ENCODE results near the gene EPHA6. TPM values are rescaled to one million over a fixed set of nuclear protein-coding genes. Genes with fewer than 3 reads are reported as not detected.

Gene EPHA6
- total RNA-seq, 1 experiment from 2014 or later = 2.7 TPM

GRCh38 chr3:97177242-97177641 lies 362.8 kb downstream of the EPHA6 start:
- Mint-ChIP-seq H3K27me3 (ENCODE audit: insufficient read depth, unreplicated experiment) (no peaks in the 10 kb centered on the region), H3K4me1 (ENCODE audit: low read depth, unreplicated experiment) (no peaks in the 10 kb centered on the region), H3K9me3 (ENCODE audit: unreplicated experiment) (peaks cover 41% of the 10 kb centered on the region), H3K36me3 (ENCODE audit: insufficient read depth, unreplicated experiment) (no peaks in the 10 kb centered on the region), H3K27ac (ENCODE audit: unreplicated experiment) (no peak overlapping the region), H3K4me3 (ENCODE audit: unreplicated experiment) (no peak overlapping the region)
- intact Hi-C loops (cut with micrococcal nuclease; ENCODE audit: unreplicated experiment) = no loop called here
- H3K4me3 ChIP-seq (ENCODE audit: low read depth, low read length) = no peak overlapping the region
- no TSS peak for BruUV-seq (replicated peaks)
- ChIA-PET CTCF (no interaction called here), POLR2A (no interaction called here)
- DNase-seq = no peak
- H3K36me3 ChIP-seq (ENCODE audit: control insufficient read depth, insufficient read depth, low read length) = no peaks in the 10 kb centered on the region
- H3K4me1 ChIP-seq = no peaks in the 10 kb centered on the region
- TF ChIP-seq, protein P1, sequence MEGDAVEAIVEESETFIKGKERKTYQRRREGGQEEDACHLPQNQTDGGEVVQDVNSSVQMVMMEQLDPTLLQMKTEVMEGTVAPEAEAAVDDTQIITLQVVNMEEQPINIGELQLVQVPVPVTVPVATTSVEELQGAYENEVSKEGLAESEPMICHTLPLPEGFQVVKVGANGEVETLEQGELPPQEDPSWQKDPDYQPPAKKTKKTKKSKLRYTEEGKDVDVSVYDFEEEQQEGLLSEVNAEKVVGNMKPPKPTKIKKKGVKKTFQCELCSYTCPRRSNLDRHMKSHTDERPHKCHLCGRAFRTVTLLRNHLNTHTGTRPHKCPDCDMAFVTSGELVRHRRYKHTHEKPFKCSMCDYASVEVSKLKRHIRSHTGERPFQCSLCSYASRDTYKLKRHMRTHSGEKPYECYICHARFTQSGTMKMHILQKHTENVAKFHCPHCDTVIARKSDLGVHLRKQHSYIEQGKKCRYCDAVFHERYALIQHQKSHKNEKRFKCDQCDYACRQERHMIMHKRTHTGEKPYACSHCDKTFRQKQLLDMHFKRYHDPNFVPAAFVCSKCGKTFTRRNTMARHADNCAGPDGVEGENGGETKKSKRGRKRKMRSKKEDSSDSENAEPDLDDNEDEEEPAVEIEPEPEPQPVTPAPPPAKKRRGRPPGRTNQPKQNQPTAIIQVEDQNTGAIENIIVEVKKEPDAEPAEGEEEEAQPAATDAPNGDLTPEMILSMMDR (IDR thresholded peaks at IDR 0.05; ENCODE audit: insufficient read depth in 1 of 2, low read depth in 1 of 2, low read length in 1 of 2, severe bottlenecking in 1 of 2, unreplicated experiment in 1 of 2) = no peak
- H3K27me3 ChIP-seq (replicated peaks; ENCODE audit: control insufficient read depth, insufficient read depth, low read length) = no peaks in the 10 kb centered on the region
- H3K9me3 ChIP-seq = no peaks in the 10 kb centered on the region

- Histone ChIP-seq H3K4me1 (no peaks in the 10 kb centered on the region), H3K4me3 (ENCODE audit: low read depth, low read length) (no peak overlapping the region), H3K27me3 (replicated peaks; ENCODE audit: control insufficient read depth, insufficient read depth, low read length) (no peaks in the 10 kb centered on the region), H3K9me3 (no peaks in the 10 kb centered on the region), H3K36me3 (ENCODE audit: control insufficient read depth, insufficient read depth, low read length) (no peaks in the 10 kb centered on the region)
- Mint-ChIP-seq H3K36me3 (ENCODE audit: insufficient read depth, unreplicated experiment) (no peaks in the 10 kb centered on the region), H3K27ac (ENCODE audit: unreplicated experiment) (no peak overlapping the region), H3K27me3 (ENCODE audit: insufficient read depth, unreplicated experiment) (no peaks in the 10 kb centered on the region), H3K4me3 (ENCODE audit: unreplicated experiment) (no peak overlapping the region), H3K4me1 (ENCODE audit: low read depth, unreplicated experiment) (no peaks in the 10 kb centered on the region), H3K9me3 (ENCODE audit: unreplicated experiment) (peaks cover 34% of the 10 kb centered on the region)
- TF ChIP-seq, protein P1 (IDR thresholded peaks at IDR 0.05; ENCODE audit: insufficient read depth in 1 of 2, low read depth in 1 of 2, low read length in 1 of 2, severe bottlenecking in 1 of 2, unreplicated experiment in 1 of 2) = no peak
- ChIA-PET POLR2A (no interaction called here), CTCF (no interaction called here)
- DNase-seq = no peak
- intact Hi-C loops (cut with micrococcal nuclease; ENCODE audit: unreplicated experiment) = no loop called here
- BruUV-seq (replicated peaks) = no TSS peak
Observed at GRCh38 chr3:97181704-97182103, 367.3 kb downstream of the EPHA6 start.

DNA sequence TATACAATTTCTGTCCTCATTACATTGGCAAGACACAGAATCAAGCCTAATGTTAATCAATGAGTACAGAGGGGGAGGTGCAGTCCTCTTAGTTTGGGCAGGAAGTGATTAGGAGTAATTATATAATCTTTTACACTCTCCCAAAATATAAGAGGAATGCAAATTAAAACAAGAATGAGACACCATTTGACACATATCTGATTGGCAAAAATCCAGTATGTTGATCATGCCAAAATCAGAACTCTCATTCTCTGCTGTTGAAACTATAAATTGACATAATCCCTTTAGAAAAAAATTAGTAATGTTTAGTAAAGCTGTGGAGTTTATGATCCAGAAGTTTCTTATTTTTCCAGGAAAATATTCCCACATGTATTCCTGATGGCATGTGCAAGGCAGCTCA lies 373.4 kb downstream of the EPHA6 start:
- DNase-seq = no peak
- H3K36me3 Mint-ChIP-seq (ENCODE audit: insufficient read depth, unreplicated experiment) = no peaks in the 10 kb centered on the region
- H3K9me3 Mint-ChIP-seq (ENCODE audit: unreplicated experiment) = no peaks in the 10 kb centered on the region
- TF ChIP-seq, protein P1 (IDR thresholded peaks at IDR 0.05; ENCODE audit: insufficient read depth in 1 of 2, low read depth in 1 of 2, low read length in 1 of 2, severe bottlenecking in 1 of 2, unreplicated experiment in 1 of 2) = no peak
- BruUV-seq (replicated peaks) = no TSS peak
- POLR2A ChIA-PET = no interaction called here
- Histone ChIP-seq H3K27me3 (replicated peaks; ENCODE audit: control insufficient read depth, insufficient read depth, low read length) (no peaks in the 10 kb centered on the region), H3K9me3 (no peaks in the 10 kb centered on the region), H3K36me3 (ENCODE audit: control insufficient read depth, insufficient read depth, low read length) (no peaks in the 10 kb centered on the region), H3K4me1 (no peaks in the 10 kb centered on the region), H3K4me3 (ENCODE audit: low read depth, low read length) (no peak overlapping the region)
- H3K27me3 Mint-ChIP-seq (ENCODE audit: insufficient read depth, unreplicated experiment) = no peaks in the 10 kb centered on the region
- H3K27ac Mint-ChIP-seq (ENCODE audit: unreplicated experiment) = no peak overlapping the region
- H3K4me3 Mint-ChIP-seq (ENCODE audit: unreplicated experiment) = no peak overlapping the region
- CTCF ChIA-PET = no interaction called here
- intact Hi-C loops (cut with micrococcal nuclease; ENCODE audit: unreplicated experiment) = no loop called here
- H3K4me1 Mint-ChIP-seq (ENCODE audit: low read depth, unreplicated experiment) = no peaks in the 10 kb centered on the region

All from Caco-2 (cell line).